Measurements from ENCODE around the gene SNUPN.

The SNUPN gene

GRCh38 chr15:75649848-75650247, 24.3 kb upstream of the SNUPN start:
- Histone ChIP-seq H3K27me3 (ENCODE audit: control insufficient read depth, low read length) (peaks cover 35% of the 10 kb centered on the region), H4K20me1 (ENCODE audit: control insufficient read depth, insufficient read depth, low read depth, low read length) (no peaks in the 10 kb centered on the region), H3K27ac (ENCODE audit: low read depth, low read length) (no peak overlapping the region), H3F3A (ENCODE audit: control insufficient read depth, insufficient read depth) (no peaks in the 10 kb centered on the region), H3K9me2 (replicated peaks; ENCODE audit: control insufficient read depth, low read length) (no peaks in the 10 kb centered on the region), H3K4me2 (ENCODE audit: low read length) (no peak overlapping the region), H3K79me2 (ENCODE audit: control insufficient read depth, low read length) (no peaks in the 10 kb centered on the region), H3K4me3 (ENCODE audit: low read length) (no peak overlapping the region), H3K9me3 (ENCODE audit: control insufficient read depth, insufficient read depth, low read length) (no peaks in the 10 kb centered on the region), H3K36me3 (ENCODE audit: control insufficient read depth, low read length) (no peaks in the 10 kb centered on the region), H3K4me1 (ENCODE audit: control insufficient read depth, low read length) (peaks cover 11% of the 10 kb centered on the region; the same call in 1 of the 2 replicates)
- TF ChIP-seq CTCF (IDR thresholded peaks at IDR 0.05; ENCODE audit: low read depth, low read length, poor library complexity, severe bottlenecking) = no peak
- no peak for TF ChIP-seq EZH2phosphoT487 (IDR thresholded peaks at IDR 0.05; ENCODE audit: borderline replicate concordance, low read length)

GRCh38 chr15:75649045-75649761, 23.7 kb upstream of the SNUPN start:
- no peaks in the 10 kb centered on the region for H3K9me3 ChIP-seq (ENCODE audit: control insufficient read depth, insufficient read depth, low read length)
- no peaks in the 10 kb centered on the region for H3K9me2 ChIP-seq (replicated peaks; ENCODE audit: control insufficient read depth, low read length)
- no peaks in the 10 kb centered on the region for H3K36me3 ChIP-seq (ENCODE audit: control insufficient read depth, low read length)
- H3F3A ChIP-seq (ENCODE audit: control insufficient read depth, insufficient read depth) = no peaks in the 10 kb centered on the region
- H3K79me2 ChIP-seq (ENCODE audit: control insufficient read depth, low read length) = no peaks in the 10 kb centered on the region
- H3K27ac ChIP-seq (ENCODE audit: low read depth, low read length) = no peak overlapping the region
- H3K4me1 ChIP-seq (ENCODE audit: control insufficient read depth, low read length) = peaks cover 11% of the 10 kb centered on the region; the same call in 1 of the 2 replicates
- H3K4me2 ChIP-seq (ENCODE audit: low read length) = no peak overlapping the region
- H3K4me3 ChIP-seq (ENCODE audit: low read length) = no peak overlapping the region
- H4K20me1 ChIP-seq (ENCODE audit: control insufficient read depth, insufficient read depth, low read depth, low read length) = no peaks in the 10 kb centered on the region
- no peak for TF ChIP-seq EZH2phosphoT487 (IDR thresholded peaks at IDR 0.05; ENCODE audit: borderline replicate concordance, low read length)
- H3K27me3 ChIP-seq (ENCODE audit: control insufficient read depth, low read length) = peaks cover 37% of the 10 kb centered on the region

- Histone ChIP-seq H3K27me3 (ENCODE audit: control insufficient read depth, low read length) (peaks cover 37% of the 10 kb centered on the region), H3K36me3 (ENCODE audit: control insufficient read depth, low read length) (no peaks in the 10 kb centered on the region), H3K27ac (ENCODE audit: low read depth, low read length) (no peak overlapping the region), H4K20me1 (ENCODE audit: control insufficient read depth, insufficient read depth, low read depth, low read length) (no peaks in the 10 kb centered on the region), H3K9me3 (ENCODE audit: control insufficient read depth, insufficient read depth, low read length) (no peaks in the 10 kb centered on the region), H3K4me3 (ENCODE audit: low read length) (peak overlapping the region; percentile 73), H3F3A (ENCODE audit: control insufficient read depth, insufficient read depth) (no peaks in the 10 kb centered on the region), H3K4me1 (ENCODE audit: control insufficient read depth, low read length) (peaks cover 11% of the 10 kb centered on the region; the same call in 1 of the 2 replicates), H3K79me2 (ENCODE audit: control insufficient read depth, low read length) (no peaks in the 10 kb centered on the region), H3K4me2 (ENCODE audit: low read length) (peak overlapping the region; percentile 79), H3K9me2 (replicated peaks; ENCODE audit: control insufficient read depth, low read length) (no peaks in the 10 kb centered on the region)
- TF ChIP-seq CTCF (IDR thresholded peaks at IDR 0.05; ENCODE audit: low read depth, low read length, poor library complexity, severe bottlenecking) (no peak), EZH2phosphoT487 (IDR thresholded peaks at IDR 0.05; ENCODE audit: borderline replicate concordance, low read length) (no peak; the same call in 1 of the 2 replicates)
Measured at GRCh38 chr15:75648156-75649000, 22.9 kb upstream of the SNUPN start.
